DOHH2 (cell line): ENCODE data around the gene CYP3A5.
"Not testable (repeated sequence)": the region's sequence is repeated elsewhere in the genome, so short reads cannot be mapped to it uniquely, and the experiment has no call there.

Experiments
- H3F3A ChIP-seq: fragments of 200-600 bp; sonication (generic), shearing (Covaris generic); 2 replicates; pipeline ENCODE4 v1.6.0; 2016; ENCODE audit warnings: antibody characterized with exemption, mild to moderate bottlenecking; ENCODE audit not compliant: control insufficient read depth, insufficient read depth
- H3K27ac ChIP-seq: fragments of 200-600 bp; sonication (generic); 2 replicates; pipeline ENCODE4 v1.5.1; 2014; ENCODE audit warnings: low read depth, mild to moderate bottlenecking, low read length, moderate library complexity
- H3K27me3 ChIP-seq: fragments of 200-600 bp; sonication (generic); 2 replicates; pipeline ENCODE4 v1.6.1; 2014; ENCODE audit warnings: mild to moderate bottlenecking, low read length, mixed read lengths; ENCODE audit not compliant: control insufficient read depth
- H3K36me3 ChIP-seq: fragments of 200-600 bp; sonication (generic); 2 replicates; pipeline ENCODE4 v1.6.1; 2014; ENCODE audit warnings: mild to moderate bottlenecking, low read length, moderate library complexity, mixed read lengths; ENCODE audit not compliant: control insufficient read depth
- H3K4me1 ChIP-seq: fragments of 200-600 bp; sonication (generic); 2 replicates; pipeline ENCODE4 v1.6.1; 2014; ENCODE audit warnings: mild to moderate bottlenecking, low read length, mixed read lengths; ENCODE audit not compliant: control insufficient read depth
- H3K4me2 ChIP-seq: fragments of 200-600 bp; sonication (generic); 2 replicates; pipeline ENCODE4 v1.6.0; 2014; ENCODE audit warnings: mild to moderate bottlenecking, low read length, moderate library complexity
- H3K4me3 ChIP-seq: fragments of 200-600 bp; sonication (generic); 2 replicates; pipeline ENCODE4 v1.5.1; 2014; ENCODE audit warnings: mild to moderate bottlenecking, low read length, mixed read lengths
- H3K79me2 ChIP-seq: fragments of 200-600 bp; sonication (generic); 2 replicates; pipeline ENCODE4 v1.6.1; 2014; ENCODE audit warnings: mild to moderate bottlenecking, low read length, mixed read lengths; ENCODE audit not compliant: control insufficient read depth
- H3K9me2 ChIP-seq: fragments of 200-600 bp; sonication (generic); replicated peaks from 2 replicates; pipeline ENCODE4 v1.6.1; 2014; ENCODE audit warnings: mild to moderate bottlenecking, low read length, mixed read lengths; ENCODE audit not compliant: control insufficient read depth
- H3K9me3 ChIP-seq: fragments of 200-600 bp; sonication (generic); 2 replicates; pipeline ENCODE4 v1.6.1; 2014; ENCODE audit warnings: antibody characterized with exemption, low read length, mixed read lengths; ENCODE audit not compliant: control insufficient read depth, insufficient read depth
- H4K20me1 ChIP-seq: fragments of 200-600 bp; sonication (generic); 2 replicates; pipeline ENCODE4 v1.6.0; 2014; ENCODE audit warnings: low read depth, mild to moderate bottlenecking, antibody characterized with exemption, low read length, moderate library complexity; ENCODE audit not compliant: control insufficient read depth, insufficient read depth
- EZH2phosphoT487 ChIP-seq: fragments of 200-600 bp; sonication (generic); IDR thresholded peaks from 2 replicates; pipeline ENCODE4 v1.6.1; 2017; ENCODE audit warnings: borderline replicate concordance, mild to moderate bottlenecking, antibody characterized with exemption, low read length, moderate library complexity, mixed read lengths
- TF ChIP-seq, protein P1 (sequence below): fragments of 200-600 bp; sonication (generic); IDR thresholded peaks from one replicate; pipeline ENCODE4 v1.5.1; 2014; ENCODE audit warnings: antibody characterized with exemption, mild to moderate bottlenecking, low read depth, low read length; ENCODE audit not compliant: poor library complexity, severe bottlenecking

The CYP3A5 gene

GRCh38 chr7:99679400-99680191 is at the start of gene CYP3A5:
CYP3A5 (minus strand) TSS chr7:99679996; CDS start chr7:99679896, 100 bp downstream.
- Histone ChIP-seq H3K4me2 (no peak within 1 kb of the TSS), H3K9me3 (peaks cover 4% of the 10 kb centered on the region; the same call in 1 of the 2 replicates), H3K36me3 (no peaks in the 10 kb centered on the region), H3K27ac (no peak within 1 kb of the TSS), H3F3A (peaks cover 3% of the 10 kb centered on the region; the same call in 1 of the 2 replicates), H3K4me3 (no peak within 1 kb of the TSS), H3K4me1 (no peaks in the 10 kb centered on the region), H4K20me1 (no peaks in the 10 kb centered on the region), H3K79me2 (no peaks in the 10 kb centered on the region), H3K9me2 (no peaks in the 10 kb centered on the region), H3K27me3 (peaks cover 4% of the 10 kb centered on the region)
- TF ChIP-seq, protein P1, sequence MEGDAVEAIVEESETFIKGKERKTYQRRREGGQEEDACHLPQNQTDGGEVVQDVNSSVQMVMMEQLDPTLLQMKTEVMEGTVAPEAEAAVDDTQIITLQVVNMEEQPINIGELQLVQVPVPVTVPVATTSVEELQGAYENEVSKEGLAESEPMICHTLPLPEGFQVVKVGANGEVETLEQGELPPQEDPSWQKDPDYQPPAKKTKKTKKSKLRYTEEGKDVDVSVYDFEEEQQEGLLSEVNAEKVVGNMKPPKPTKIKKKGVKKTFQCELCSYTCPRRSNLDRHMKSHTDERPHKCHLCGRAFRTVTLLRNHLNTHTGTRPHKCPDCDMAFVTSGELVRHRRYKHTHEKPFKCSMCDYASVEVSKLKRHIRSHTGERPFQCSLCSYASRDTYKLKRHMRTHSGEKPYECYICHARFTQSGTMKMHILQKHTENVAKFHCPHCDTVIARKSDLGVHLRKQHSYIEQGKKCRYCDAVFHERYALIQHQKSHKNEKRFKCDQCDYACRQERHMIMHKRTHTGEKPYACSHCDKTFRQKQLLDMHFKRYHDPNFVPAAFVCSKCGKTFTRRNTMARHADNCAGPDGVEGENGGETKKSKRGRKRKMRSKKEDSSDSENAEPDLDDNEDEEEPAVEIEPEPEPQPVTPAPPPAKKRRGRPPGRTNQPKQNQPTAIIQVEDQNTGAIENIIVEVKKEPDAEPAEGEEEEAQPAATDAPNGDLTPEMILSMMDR: no peak
- no peak for TF ChIP-seq EZH2phosphoT487

DNA sequence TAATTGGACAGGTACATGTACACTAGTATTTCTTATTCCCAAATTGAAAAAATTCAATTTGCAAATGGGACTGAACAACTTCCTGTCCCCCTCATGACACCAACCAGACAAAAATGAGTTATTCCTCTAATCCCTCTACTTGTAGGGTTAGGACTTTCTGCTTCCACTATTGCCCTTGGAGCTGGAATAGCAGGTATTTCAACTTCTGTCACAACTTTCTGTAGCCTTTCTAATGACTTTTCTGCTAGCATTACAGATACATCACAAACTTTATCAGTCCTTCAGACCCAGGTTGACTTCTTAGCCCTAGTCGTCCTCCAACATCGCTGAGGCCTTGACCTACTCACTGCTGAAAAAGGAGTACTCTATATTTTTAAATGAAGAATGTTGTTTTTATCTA is 48.8 kb upstream of the CYP3A5 start:
- Histone ChIP-seq H3K27me3 (no peaks in the 10 kb centered on the region), H3K79me2 (no peaks in the 10 kb centered on the region), H3K4me1 (no peaks in the 10 kb centered on the region), H3K4me3 (no peak overlapping the region), H3K36me3 (no peaks in the 10 kb centered on the region), H3K9me2 (no peaks in the 10 kb centered on the region), H3K27ac (no peak overlapping the region), H4K20me1 (no peaks in the 10 kb centered on the region), H3K9me3 (no peaks in the 10 kb centered on the region), H3F3A (no peaks in the 10 kb centered on the region), H3K4me2 (no peak overlapping the region)
- TF ChIP-seq, protein P1: no peak
- no peak for TF ChIP-seq EZH2phosphoT487

- not testable (repeated sequence) for H3K4me2 ChIP-seq, H3K36me3 ChIP-seq, H3K4me3 ChIP-seq, H3K9me2 ChIP-seq, H3K79me2 ChIP-seq, H3K27me3 ChIP-seq, H3F3A ChIP-seq, H3K9me3 ChIP-seq, H3K27ac ChIP-seq, H3K4me1 ChIP-seq, H4K20me1 ChIP-seq
Measured at GRCh38 chr7:99723201-99723600, 43.4 kb upstream of the CYP3A5 start.

- no peak for TF ChIP-seq EZH2phosphoT487
- TF ChIP-seq, protein P1: no peak
- no peak overlapping the region for H3K4me3 ChIP-seq
- no peaks in the 10 kb centered on the region for H3K79me2 ChIP-seq
Measured at GRCh38 chr7:99720800-99721595, 41.2 kb upstream of the CYP3A5 start.

More at GRCh38 chr7:99720800-99721595, 41.2 kb upstream of the CYP3A5 start:
- peaks cover 2% of the 10 kb centered on the region; the same call in 1 of the 2 replicates for H3K27me3 ChIP-seq
- H3K9me2 ChIP-seq: no peaks in the 10 kb centered on the region
- no peaks in the 10 kb centered on the region for H3K36me3 ChIP-seq
- no peaks in the 10 kb centered on the region for H4K20me1 ChIP-seq
- H3F3A ChIP-seq: no peaks in the 10 kb centered on the region
- H3K4me1 ChIP-seq: no peaks in the 10 kb centered on the region
- no peak overlapping the region for H3K27ac ChIP-seq
- no peaks in the 10 kb centered on the region for H3K9me3 ChIP-seq
- H3K4me2 ChIP-seq: no peak overlapping the region
